A549 (cell line): ENCODE data around the gene ETFB.

Experiments used
- CTCF ChIP-seq: fragments of >200 bp; sonication (Bioruptor Twin); formaldehyde crosslinking; IDR thresholded peaks from 3 replicates; pipeline ENCODE4 v1.5.1; 2016
- POLR2A ChIP-seq: IDR thresholded peaks from 2 replicates; pipeline ENCODE4 v1.6.1; 2012; ENCODE audit warnings: mild to moderate bottlenecking, low read length

GRCh38 chr19:51301266-51301665, 64.9 kb downstream of the ETFB start:
- TF ChIP-seq POLR2A (no peak), CTCF (no peak)
